GM12865 (cell line): ENCODE results near the gene TMPO.

Source experiments
- DNase-seq: peaks from one replicate; pipeline ENCODE4 v3.0.0; 2010; ENCODE audit warnings: low read depth
- H3K4me3 ChIP-seq: 2 replicates; pipeline ENCODE4 v1.5.1; 2011; ENCODE audit warnings: mild to moderate bottlenecking, low read depth, low read length, control low read depth
- TF ChIP-seq, protein P1 (sequence below): IDR thresholded peaks from 2 replicates; pipeline ENCODE4 v1.5.1; 2011; ENCODE audit warnings: low read length, control low read depth, low read depth, inconsistent platforms; ENCODE audit not compliant: insufficient read depth; ENCODE audit errors: missing control alignments

TMPO gene, protein sequence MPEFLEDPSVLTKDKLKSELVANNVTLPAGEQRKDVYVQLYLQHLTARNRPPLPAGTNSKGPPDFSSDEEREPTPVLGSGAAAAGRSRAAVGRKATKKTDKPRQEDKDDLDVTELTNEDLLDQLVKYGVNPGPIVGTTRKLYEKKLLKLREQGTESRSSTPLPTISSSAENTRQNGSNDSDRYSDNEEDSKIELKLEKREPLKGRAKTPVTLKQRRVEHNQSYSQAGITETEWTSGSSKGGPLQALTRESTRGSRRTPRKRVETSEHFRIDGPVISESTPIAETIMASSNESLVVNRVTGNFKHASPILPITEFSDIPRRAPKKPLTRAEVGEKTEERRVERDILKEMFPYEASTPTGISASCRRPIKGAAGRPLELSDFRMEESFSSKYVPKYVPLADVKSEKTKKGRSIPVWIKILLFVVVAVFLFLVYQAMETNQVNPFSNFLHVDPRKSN

DNA sequence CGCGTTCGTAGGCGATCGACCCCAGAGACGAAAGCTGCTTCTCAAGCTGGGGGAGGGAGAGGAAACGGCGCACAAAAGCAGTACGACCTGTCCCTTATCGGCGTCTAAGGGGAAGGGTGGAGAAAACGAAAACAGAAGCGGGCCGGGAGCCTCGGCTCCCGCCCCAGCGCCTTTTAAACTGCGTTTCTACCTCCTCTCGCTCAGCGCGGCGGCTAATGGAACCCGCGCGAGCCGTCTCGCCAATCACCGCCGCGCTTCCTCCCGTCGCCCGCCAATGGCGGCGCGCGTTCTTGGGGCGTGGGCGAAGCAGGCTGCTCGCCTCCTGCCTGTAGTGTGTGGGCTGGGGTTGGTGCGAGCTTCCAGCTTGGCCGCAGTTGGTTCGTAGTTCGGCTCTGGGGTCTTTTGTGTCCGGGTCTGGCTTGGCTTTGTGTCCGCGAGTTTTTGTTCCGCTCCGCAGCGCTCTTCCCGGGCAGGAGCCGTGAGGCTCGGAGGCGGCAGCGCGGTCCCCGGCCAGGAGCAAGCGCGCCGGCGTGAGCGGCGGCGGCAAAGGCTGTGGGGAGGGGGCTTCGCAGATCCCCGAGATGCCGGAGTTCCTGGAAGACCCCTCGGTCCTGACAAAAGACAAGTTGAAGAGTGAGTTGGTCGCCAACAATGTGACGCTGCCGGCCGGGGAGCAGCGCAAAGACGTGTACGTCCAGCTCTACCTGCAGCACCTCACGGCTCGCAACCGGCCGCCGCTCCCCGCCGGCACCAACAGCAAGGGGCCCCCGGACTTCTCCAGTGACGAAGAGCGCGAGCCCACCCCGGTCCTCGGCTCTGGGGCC lies at the start of gene TMPO:
Gene TMPO (plus strand): TSS at position 304 of the 824 bp plus-strand sequence. CDS start 278 bp downstream, at position 582.
- TF ChIP-seq, protein P1, sequence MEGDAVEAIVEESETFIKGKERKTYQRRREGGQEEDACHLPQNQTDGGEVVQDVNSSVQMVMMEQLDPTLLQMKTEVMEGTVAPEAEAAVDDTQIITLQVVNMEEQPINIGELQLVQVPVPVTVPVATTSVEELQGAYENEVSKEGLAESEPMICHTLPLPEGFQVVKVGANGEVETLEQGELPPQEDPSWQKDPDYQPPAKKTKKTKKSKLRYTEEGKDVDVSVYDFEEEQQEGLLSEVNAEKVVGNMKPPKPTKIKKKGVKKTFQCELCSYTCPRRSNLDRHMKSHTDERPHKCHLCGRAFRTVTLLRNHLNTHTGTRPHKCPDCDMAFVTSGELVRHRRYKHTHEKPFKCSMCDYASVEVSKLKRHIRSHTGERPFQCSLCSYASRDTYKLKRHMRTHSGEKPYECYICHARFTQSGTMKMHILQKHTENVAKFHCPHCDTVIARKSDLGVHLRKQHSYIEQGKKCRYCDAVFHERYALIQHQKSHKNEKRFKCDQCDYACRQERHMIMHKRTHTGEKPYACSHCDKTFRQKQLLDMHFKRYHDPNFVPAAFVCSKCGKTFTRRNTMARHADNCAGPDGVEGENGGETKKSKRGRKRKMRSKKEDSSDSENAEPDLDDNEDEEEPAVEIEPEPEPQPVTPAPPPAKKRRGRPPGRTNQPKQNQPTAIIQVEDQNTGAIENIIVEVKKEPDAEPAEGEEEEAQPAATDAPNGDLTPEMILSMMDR: no peak
- DNase-seq: peak; percentile 97
- peak within 1 kb of the TSS; percentile 99 for H3K4me3 ChIP-seq

DNA sequence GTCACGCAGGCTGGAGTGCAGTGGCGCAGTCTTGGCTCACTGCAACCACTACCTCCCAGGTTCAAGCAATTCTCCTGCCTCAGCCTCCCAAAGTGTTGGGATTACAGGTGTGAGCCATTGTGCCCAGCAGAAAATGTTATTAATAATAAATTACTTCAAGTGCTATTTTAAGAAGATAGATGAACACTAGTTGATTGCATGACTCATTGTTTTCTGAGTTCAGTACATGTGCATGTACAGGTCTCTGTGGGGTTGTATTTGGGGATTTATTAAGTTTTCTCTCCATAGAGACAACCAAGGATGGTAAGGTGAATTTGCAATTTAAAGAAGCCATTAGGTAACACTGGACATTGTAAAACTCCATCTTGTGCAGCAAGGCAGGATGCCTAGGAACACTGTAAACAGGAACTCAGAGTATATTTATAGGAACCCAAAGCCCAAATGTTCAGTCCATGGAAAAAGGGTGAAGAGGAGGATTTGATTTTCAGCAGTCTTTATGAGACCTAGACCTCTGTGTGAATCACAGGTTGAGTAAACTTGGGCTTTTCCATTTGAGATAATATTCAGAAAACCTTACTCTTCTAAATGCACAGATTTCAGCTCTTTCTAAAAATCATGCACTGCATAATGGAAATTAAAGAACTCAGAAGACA lies 49.3 kb upstream of the TMPO start:
- DNase-seq: no peak

DNA sequence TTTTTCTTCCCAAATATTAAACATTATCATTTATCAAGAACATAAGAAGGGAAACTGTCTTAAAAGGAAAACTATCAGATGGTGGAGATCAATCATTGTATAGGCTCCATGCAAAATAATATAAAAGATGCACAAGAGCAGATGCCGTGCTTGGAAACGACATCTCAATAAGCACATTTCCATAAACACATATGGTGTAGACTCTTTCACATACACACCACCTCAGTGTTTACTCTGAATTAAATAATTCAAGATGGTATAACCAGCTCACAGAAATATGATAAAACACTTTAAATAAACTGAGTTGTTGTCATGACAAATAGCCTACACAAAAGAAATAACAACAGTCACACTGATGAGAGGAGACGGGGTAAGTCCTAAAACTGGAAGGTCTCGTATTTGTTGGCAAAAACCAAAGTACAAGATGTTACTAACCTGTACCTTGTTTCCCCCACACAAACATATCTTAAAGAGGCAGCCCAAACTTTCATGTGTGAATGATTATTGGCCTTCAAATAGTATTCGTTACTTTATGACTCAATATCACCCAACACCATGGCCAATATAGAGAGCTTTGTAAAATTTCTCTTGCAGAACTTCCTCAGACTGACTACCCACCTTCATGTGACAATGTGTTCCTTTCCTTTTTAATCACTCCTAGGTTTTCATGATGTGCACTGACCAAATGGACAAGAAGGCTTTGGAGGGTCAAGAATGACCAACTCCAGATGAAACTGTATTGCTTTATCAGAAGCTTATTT lies 48.6 kb upstream of the TMPO start:
- DNase-seq: no peak
- no peak overlapping the region for H3K4me3 ChIP-seq
- TF ChIP-seq, protein P1: no peak

More for the DNA sequence above, 49.3 kb upstream of the TMPO start:
- H3K4me3 ChIP-seq: no peak overlapping the region
- TF ChIP-seq, protein P1: no peak

DNA sequence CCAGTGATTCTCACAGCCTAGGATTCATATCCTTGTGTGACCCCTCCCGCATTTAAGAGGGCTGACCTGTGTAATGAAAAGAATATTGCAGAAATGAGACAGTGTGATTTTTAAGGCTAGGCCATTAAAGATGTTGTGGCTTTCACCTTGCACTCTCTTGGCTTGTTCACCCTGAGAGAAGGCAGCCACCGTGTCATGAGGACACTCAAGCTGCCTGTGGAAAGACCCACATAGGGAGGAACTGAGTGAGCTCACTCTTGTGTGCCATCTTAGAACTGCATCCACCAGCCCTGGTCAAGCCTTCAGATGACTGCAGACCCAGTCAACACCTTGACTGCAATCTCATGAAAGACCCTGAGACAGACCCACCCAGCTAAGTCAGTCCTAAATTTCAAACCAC lies 46.3 kb upstream of the TMPO start:
- TF ChIP-seq, protein P1: no peak
- H3K4me3 ChIP-seq: no peak overlapping the region
- DNase-seq: peak; percentile 26

DNA sequence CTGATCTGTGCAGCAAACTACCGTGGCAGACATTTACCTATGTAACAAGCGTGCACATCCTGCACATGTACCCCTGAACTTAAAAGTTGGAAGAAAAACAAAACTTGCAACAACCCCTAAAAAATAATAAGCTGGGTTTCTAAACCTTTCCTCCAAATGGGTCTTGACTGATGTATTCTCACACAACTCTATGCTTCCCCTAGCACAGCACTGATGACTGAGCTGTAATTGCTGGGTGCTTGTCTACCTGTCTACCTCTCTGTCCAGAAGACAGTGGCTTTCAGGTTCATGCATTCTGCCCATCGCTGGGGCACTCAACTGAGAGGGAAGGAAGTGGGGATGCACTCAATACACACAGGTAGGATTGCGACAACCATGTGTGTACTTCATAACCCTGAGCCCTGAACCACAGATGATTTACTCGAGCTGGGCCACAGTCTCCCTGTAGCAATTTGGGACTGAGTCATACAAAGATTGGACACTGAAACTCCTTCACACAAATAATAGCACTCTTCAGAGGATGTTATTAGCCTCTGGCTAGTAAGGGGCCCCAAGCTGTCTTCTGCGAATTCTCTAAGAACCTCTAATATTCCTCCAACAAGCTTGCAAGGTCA lies 44.8 kb upstream of the TMPO start:
- TF ChIP-seq, protein P1: no peak
- no peak overlapping the region for H3K4me3 ChIP-seq

DNA sequence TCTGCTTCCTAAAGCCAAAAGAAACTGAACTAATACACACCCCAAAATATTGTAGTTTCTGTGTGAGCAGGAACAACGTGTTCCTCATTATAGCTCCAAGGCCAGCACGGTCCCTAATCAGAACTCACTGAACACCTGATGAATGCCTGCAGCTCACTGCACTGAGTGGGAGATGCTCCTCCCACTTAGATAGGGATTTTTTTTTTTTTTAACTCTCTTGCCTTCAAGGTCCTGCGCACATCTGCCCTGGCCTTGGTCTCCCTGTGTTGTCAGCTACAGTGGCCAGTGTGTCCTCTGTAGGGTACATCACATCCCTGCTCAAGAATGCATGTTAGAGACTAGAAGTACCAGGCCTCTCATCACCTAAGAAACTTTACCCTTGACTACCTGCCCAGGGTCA lies 44.3 kb upstream of the TMPO start:
- DNase-seq: no peak
- TF ChIP-seq, protein P1: no peak

More for the DNA sequence above, 44.8 kb upstream of the TMPO start:
- DNase-seq: peak; percentile 22

More for the DNA sequence above, 44.3 kb upstream of the TMPO start:
- H3K4me3 ChIP-seq: no peak overlapping the region
